Measurements from ENCODE around the gene SNAPIN. TPM values are rescaled to one million over a fixed set of nuclear protein-coding genes. Genes with fewer than 3 reads are reported as not detected.

Gene SNAPIN
- polyA plus RNA-seq, 3 donors from 2014 or later: 95.8 to 106 (median 96.0) TPM

DNA sequence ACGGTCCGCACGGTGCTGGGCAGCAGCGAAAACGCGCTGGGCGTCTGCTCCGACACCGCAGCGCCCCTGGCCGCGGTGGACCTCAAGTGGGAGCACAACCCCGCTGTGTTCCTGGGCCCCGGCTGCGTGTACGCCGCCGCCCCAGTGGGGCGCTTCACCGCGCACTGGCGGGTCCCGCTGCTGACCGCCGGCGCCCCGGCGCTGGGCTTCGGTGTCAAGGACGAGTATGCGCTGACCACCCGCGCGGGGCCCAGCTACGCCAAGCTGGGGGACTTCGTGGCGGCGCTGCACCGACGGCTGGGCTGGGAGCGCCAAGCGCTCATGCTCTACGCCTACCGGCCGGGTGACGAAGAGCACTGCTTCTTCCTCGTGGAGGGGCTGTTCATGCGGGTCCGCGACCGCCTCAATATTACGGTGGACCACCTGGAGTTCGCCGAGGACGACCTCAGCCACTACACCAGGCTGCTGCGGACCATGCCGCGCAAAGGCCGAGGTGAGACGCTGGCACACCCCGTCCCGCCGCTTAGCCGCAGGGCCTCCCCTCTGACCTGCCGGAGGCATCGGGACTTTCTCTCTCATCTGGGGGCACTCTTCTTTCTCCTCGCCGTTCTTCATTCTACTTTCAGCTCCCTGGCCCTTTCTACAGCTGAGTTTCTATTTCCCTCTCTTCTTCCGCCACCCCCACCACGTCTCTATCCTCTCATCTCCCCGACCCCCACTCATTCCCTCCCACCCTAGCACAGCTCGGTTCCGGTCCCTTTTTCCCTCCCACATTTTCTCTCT is 21.0 kb downstream of the SNAPIN start:
- peaks cover 17 to 20% of the 10 kb centered on the region in 2 donors for H3K4me1 Mint-ChIP-seq
- peaks cover 15 to 40% (median 23%) of the 10 kb centered on the region in 3 donors for H3K27me3 Mint-ChIP-seq (ENCODE audit: low read depth in 3 of 3)
- peak overlapping the region; percentile 59 to 83 (median 74) for H3K4me3 Mint-ChIP-seq
- peak overlapping the region in 1 of 6 donors; percentile 7 for H3K27ac Mint-ChIP-seq
- peak in 2 of 3 donors; percentile 10 to 21 for DNase-seq
- no peaks in the 10 kb centered on the region for H3K9me3 Mint-ChIP-seq
- H3K36me3 Mint-ChIP-seq: no peaks in the 10 kb centered on the region

DNA sequence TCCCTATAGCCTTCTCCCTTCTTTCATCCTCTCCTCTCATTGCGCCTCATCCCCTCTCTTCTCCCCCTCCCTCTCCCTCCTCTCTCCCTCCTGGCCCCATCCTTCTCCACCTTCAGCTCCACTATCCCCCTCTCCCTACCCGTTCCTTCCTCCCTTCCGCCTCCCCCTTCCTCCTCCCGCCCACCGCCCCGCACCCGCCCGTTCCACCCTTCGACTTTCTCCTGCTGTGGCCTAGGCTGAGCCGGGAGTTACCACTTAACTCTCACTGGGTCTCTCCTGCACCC is 21.6 kb downstream of the SNAPIN start:
- Mint-ChIP-seq H3K9me3 (no peaks in the 10 kb centered on the region), H3K27ac (no peak overlapping the region), H3K4me3 (peak overlapping the region in 4 of 5 donors; percentile 26 to 83 (median 74)), H3K27me3 (ENCODE audit: low read depth in 3 of 3) (peaks cover 15 to 40% (median 23%) of the 10 kb centered on the region in 3 donors), H3K4me1 (peaks cover 17 to 20% of the 10 kb centered on the region in 2 donors), H3K36me3 (no peaks in the 10 kb centered on the region)
- no peak for DNase-seq

DNA sequence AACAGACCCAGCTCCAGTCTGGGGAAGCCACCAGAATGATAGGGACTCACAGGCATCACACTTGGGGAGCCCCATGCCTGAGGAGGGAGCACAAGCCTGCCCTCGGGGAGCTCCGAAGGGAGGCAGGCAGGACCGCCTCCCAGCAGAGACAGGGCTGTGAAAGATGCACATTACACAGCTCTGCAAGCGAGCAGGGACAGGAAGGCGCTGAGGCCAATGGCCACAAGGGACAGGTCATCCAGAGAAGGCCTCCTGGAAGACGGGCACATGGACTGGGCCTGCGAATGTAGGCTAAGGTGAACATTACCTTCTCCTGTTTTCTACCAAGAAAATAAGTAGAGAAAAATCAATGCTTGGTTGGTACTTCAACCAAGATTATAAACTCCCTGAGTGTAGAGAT is 24.2 kb downstream of the SNAPIN start:
- Mint-ChIP-seq H3K4me3 (no peak overlapping the region), H3K4me1 (peaks cover 15 to 16% of the 10 kb centered on the region in 2 donors), H3K9me3 (no peaks in the 10 kb centered on the region), H3K27me3 (ENCODE audit: low read depth in 3 of 3) (peaks cover 9 to 37% (median 22%) of the 10 kb centered on the region in 3 donors), H3K27ac (no peak overlapping the region), H3K36me3 (no peaks in the 10 kb centered on the region)
- DNase-seq: no peak

DNA sequence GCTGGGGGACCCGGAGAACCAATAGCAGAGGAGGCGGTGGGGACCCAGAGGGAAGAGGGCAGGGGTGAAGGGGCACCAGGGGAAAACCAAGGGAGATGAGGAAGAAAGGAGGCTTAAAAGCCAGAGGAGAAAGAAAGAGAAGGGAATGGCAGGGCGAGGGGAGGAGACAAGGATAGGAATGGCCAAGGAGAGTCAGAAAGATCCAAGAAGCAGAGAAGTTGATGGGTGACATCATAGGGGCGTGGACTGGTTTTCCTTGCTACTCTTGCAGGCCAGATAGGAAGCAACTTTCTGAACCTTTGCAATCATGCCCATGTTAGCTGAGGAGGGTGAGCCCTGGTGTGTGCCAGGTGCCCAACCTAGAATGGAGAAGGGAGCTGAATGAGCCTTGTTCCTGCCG is 25.4 kb downstream of the SNAPIN start:
- Mint-ChIP-seq H3K27me3 (ENCODE audit: low read depth in 3 of 3) (peaks cover 9 to 30% (median 15%) of the 10 kb centered on the region in 3 donors), H3K36me3 (no peaks in the 10 kb centered on the region), H3K27ac (peak overlapping the region in 1 of 6 donors; percentile 49), H3K9me3 (peaks cover 0 to 2% (median 0%) of the 10 kb centered on the region in 6 donors), H3K4me3 (no peak overlapping the region), H3K4me1 (peaks cover 6% of the 10 kb centered on the region in 2 donors)
- DNase-seq: no peak

DNA sequence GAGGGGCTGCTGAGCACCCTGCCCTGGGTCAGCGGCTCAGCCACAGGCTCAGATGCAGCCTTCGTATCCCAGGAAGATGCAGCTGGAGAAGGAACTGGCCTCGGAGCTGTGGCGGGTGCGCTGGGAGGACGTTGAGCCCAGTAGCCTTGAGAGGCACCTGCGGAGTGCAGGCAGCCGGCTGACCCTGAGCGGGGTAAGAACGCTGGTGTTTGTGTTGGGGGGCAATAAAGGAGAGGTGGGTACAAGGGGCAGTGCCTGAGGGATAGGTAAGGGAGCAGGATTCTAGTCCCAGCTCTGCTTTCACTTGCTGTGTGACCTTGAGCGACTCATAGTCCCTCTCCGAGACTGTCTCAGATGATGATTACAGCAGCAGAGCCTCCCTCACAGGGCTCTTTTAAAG is 26.4 kb downstream of the SNAPIN start:
- H3K4me3 Mint-ChIP-seq: no peak overlapping the region
- H3K9me3 Mint-ChIP-seq: peaks cover 0 to 2% (median 0%) of the 10 kb centered on the region in 6 donors
- H3K27me3 Mint-ChIP-seq (ENCODE audit: low read depth in 3 of 3): peaks cover 4 to 26% (median 12%) of the 10 kb centered on the region in 3 donors
- H3K36me3 Mint-ChIP-seq: no peaks in the 10 kb centered on the region
- peaks cover 2% of the 10 kb centered on the region in 2 donors for H3K4me1 Mint-ChIP-seq
- no peak overlapping the region for H3K27ac Mint-ChIP-seq
- DNase-seq: no peak

DNA sequence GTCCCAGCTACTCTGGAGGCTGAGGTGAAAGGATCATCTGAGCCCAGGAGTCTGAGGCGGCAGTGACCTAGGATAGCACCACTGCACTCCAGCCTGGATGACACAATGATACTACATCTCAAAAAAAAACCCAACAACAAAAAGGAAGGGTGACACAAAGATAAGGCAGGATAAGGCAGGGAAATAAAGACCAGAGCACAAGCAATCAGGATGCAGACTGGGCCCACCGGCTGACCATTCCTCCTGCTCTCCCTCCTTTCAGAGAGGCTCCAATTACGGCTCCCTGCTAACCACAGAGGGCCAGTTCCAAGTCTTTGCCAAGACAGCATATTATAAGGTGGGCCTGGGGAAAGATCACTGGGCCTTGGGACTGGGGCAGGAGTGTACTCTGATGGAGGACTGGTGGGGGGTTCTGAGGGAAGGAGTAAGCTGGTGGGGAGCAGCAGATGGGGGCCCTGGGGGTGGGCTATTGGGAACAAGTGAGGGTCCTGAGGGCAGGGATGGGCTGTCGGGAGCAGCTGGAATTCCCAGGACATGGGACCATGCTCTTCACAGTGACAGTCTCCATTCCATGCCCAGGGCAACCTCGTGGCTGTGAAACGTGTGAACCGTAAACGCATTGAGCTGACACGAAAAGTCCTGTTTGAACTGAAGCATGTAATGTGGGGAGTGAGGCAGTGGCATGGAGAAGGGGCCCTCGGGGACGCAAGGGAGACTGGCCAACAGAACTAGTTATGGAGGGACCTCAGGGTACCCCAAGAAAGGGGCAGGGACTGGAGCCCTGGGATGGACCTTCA is 27.2 kb downstream of the SNAPIN start:
- no peak for DNase-seq
- Mint-ChIP-seq H3K27me3 (ENCODE audit: low read depth in 3 of 3) (peaks cover 2 to 18% (median 8%) of the 10 kb centered on the region in 3 donors), H3K4me3 (no peak overlapping the region), H3K27ac (no peak overlapping the region), H3K9me3 (peaks cover 0 to 2% (median 0%) of the 10 kb centered on the region in 6 donors), H3K36me3 (no peaks in the 10 kb centered on the region), H3K4me1 (no peaks in the 10 kb centered on the region)

DNA sequence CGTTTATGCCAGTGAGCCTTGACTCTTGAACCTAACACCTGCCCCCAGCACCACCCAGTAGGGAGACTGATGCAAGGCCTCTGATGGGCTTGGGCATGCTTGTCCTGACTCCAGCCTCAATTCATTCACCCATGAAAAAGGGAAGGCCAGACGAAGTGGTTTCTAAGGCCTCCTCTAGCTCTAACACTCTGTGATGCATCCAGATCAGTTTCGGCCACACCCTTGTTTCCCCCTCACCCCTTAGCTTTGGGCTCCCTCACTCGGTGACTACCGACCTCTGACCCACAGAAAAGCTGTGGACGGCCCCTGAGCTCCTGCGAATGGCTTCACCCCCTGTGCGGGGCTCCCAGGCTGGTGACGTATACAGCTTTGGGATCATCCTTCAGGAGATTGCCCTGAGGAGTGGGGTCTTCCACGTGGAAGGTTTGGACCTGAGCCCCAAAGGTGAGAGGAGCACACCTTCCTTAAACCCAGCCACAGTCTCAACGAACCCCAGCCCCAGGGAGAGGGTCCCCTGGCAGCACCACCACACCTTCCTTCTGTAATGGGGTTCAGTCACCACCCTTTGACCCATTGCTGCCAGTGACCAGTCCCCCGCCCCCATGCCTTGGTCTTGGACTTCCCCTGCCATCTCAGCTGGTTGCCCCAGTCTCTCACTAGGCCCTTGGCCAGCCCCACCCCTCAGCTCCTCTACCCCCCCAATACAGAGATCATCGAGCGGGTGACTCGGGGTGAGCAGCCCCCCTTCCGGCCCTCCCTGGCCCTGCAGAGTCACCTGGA is 29.0 kb downstream of the SNAPIN start:
- Mint-ChIP-seq H3K27ac (no peak overlapping the region), H3K4me1 (no peaks in the 10 kb centered on the region), H3K36me3 (no peaks in the 10 kb centered on the region), H3K4me3 (no peak overlapping the region), H3K9me3 (peaks cover 0 to 2% (median 0%) of the 10 kb centered on the region in 6 donors), H3K27me3 (ENCODE audit: low read depth in 3 of 3) (peaks cover 0 to 7% (median 5%) of the 10 kb centered on the region in 3 donors)
- DNase-seq: no peak

DNA sequence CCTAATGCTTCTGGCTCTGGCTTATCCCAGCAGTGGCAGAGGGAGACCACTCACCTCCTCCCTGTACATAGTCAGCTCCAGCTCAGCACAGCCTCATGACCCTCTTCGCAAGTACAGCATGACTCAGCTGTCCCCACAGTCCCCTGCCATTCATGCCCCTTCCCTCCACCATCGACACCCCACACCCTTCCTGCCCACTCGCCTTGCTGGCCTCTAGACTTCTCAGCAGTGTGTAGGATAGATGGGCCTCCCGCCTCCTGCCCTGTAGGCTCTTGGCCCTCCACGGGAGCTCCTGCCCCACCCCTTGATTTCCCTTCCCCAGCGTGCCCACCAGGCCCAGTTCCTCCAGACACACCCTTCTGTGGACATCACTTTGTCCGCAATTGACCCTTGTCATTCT is 29.8 kb downstream of the SNAPIN start:
- H3K9me3 Mint-ChIP-seq: peaks cover 0 to 2% (median 0%) of the 10 kb centered on the region in 6 donors
- no peaks in the 10 kb centered on the region for H3K36me3 Mint-ChIP-seq
- DNase-seq: no peak
- H3K27me3 Mint-ChIP-seq (ENCODE audit: low read depth in 3 of 3): peaks cover 0 to 7% (median 5%) of the 10 kb centered on the region in 3 donors
- no peaks in the 10 kb centered on the region for H3K4me1 Mint-ChIP-seq
- H3K4me3 Mint-ChIP-seq: no peak overlapping the region
- no peak overlapping the region for H3K27ac Mint-ChIP-seq

DNA sequence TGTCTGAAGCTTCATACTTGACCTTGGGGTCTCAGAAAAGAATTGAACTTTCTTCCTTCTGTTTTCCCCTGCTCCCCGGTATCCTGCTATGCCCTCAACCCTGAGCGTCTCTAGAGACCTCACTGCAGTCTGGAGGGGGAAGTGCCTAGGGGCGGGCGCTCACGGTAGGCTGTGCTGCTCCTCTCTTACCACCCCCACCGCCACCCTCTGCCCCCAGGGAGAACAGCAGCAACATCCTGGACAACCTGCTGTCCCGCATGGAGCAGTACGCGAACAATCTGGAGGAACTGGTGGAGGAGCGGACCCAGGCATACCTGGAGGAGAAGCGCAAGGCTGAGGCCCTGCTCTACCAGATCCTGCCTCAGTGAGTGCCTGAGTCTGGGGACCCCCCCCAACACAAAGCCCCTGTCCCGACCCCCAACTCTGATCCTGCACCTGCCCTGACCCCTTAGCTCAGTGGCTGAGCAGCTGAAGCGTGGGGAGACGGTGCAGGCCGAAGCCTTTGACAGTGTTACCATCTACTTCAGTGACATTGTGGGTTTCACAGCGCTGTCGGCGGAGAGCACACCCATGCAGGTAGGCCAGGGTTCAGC is 30.3 kb downstream of the SNAPIN start:
- H3K27ac Mint-ChIP-seq: no peak overlapping the region
- no peak overlapping the region for H3K4me3 Mint-ChIP-seq
- H3K36me3 Mint-ChIP-seq: no peaks in the 10 kb centered on the region
- no peaks in the 10 kb centered on the region for H3K4me1 Mint-ChIP-seq
- peaks cover 0 to 7% (median 4%) of the 10 kb centered on the region in 3 donors for H3K27me3 Mint-ChIP-seq (ENCODE audit: low read depth in 3 of 3)
- DNase-seq: no peak
- peaks cover 0 to 2% (median 0%) of the 10 kb centered on the region in 6 donors for H3K9me3 Mint-ChIP-seq

DNA sequence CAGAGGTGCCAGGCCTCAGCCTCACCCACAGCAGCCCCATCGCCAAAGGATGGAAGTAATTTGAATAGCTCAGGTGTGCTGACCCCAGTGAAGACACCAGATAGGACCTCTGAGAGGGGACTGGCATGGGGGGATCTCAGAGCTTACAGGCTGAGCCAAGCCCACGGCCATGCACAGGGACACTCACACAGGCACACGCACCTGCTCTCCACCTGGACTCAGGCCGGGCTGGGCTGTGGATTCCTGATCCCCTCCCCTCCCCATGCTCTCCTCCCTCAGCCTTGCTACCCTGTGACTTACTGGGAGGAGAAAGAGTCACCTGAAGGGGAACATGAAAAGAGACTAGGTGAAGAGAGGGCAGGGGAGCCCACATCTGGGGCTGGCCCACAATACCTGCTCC is 35.0 kb downstream of the SNAPIN start:
- DNase-seq: no peak
- no peak overlapping the region for H3K27ac Mint-ChIP-seq
- H3K9me3 Mint-ChIP-seq: peaks cover 0 to under 1% (median 0%) of the 10 kb centered on the region in 6 donors
- no peak overlapping the region for H3K4me3 Mint-ChIP-seq
- no peaks in the 10 kb centered on the region for H3K36me3 Mint-ChIP-seq
- H3K27me3 Mint-ChIP-seq (ENCODE audit: low read depth in 3 of 3): peaks cover 0 to 2% (median 0%) of the 10 kb centered on the region in 3 donors
- no peaks in the 10 kb centered on the region for H3K4me1 Mint-ChIP-seq

DNA sequence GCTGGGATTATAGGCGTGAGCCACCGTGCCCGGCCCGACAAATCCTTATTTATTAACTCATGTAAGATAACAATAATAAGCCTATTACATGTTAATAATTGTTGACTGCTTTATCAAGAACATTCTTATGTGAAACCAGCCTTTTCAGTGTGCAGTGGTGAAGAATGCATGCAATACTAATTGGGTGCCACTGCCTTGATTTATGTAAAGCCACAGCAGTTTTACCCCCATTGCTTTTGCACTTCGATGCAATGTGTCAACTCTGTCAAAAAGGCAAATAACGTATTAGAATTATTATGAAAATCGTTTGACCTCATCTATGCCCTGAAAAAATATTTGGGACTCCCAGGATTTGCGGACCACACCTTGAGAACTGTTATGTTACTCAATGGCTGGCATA is 38.2 kb downstream of the SNAPIN start:
- Mint-ChIP-seq H3K4me3 (no peak overlapping the region), H3K27me3 (ENCODE audit: low read depth in 3 of 3) (peaks cover 0 to 2% (median 0%) of the 10 kb centered on the region in 3 donors), H3K9me3 (no peaks in the 10 kb centered on the region), H3K36me3 (no peaks in the 10 kb centered on the region), H3K27ac (peak overlapping the region in 1 of 6 donors; percentile 40), H3K4me1 (no peaks in the 10 kb centered on the region)
- DNase-seq: no peak

DNA sequence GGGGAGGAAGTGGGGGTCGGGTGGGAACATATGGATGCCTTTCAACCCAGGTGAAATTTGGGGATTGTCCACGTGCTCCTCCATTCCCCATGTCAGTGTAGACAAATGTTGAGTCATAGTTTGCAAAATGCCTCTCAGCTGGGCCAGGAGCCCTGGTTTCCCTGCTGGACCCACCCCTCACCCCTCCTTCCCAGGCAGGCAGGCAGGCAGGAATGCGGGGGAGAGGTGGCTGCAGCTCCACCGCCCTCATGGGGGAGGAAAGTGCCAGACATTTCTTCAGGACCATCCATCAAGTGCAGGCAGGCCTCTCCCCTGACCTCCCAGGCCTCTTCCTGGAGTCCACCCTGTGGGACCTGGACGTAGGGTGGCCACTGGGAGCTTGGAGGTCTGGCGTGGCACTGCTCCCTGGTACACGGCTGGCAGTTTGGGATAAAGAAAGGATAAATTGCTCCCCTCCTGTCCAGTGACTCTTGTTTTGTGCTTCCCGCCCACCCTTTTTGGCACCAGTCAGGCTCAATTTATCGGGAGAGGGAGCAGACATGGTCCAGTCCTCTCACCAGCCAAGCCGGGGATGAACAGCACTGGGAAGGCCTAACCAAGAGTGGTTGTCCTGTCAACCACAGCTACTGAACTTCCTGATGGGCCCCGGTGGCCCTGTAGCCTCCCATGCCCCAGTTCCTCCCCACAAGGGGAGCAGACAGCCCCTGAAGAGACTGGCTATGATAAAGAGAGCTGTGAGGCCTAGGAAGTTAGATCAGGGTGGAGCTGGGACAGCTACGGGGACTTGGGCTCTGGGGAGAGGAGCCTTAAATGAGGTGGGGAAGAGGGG is 38.9 kb downstream of the SNAPIN start:
- Mint-ChIP-seq H3K4me1 (no peaks in the 10 kb centered on the region), H3K36me3 (no peaks in the 10 kb centered on the region), H3K27me3 (ENCODE audit: low read depth in 3 of 3) (peaks cover 0 to 2% (median 0%) of the 10 kb centered on the region in 3 donors), H3K27ac (peak overlapping the region in 2 of 6 donors; percentile 40), H3K4me3 (peak overlapping the region in 3 of 5 donors; percentile 27 to 46 (median 33)), H3K9me3 (no peaks in the 10 kb centered on the region)
- no peak for DNase-seq

Measured in immature natural killer cell (primary cell).